Activated CD4-positive, alpha-beta T cell treated with anti-CD3 and anti-CD28 coated beads, Interleukin-2, amount 10 ng/mL, durations not matched to agents 7 days and 5 days (primary cell): ENCODE results near the gene MAMDC2. TPM values are rescaled to one million over a fixed set of nuclear protein-coding genes. Genes with fewer than 3 reads are reported as not detected.

Source experiments
- CTCF ChIA-PET: fragments of 350-600 bp; sonication (Branson Sonifier 250); formaldehyde crosslinking; loops from one replicate; lab custom pipeline; 2021; ENCODE audit warnings: antibody characterized with exemption; lab: Charles Lee
- POLR2A ChIA-PET: fragments of 350-600 bp; sonication (Branson Sonifier 250); formaldehyde crosslinking; loops from one replicate; lab custom pipeline; 2021; ENCODE audit warnings: antibody characterized with exemption; lab: Charles Lee
- DNase-seq: peaks from one replicate; pipeline ENCODE4 v3.0.0-alpha.2; 2020
- H3K27ac Mint-ChIP-seq: one replicate; pipeline ENCODE4 v1.8.0; 2021; ENCODE audit warnings: mild to moderate bottlenecking, moderate library complexity, mixed read lengths
- H3K27me3 Mint-ChIP-seq: one replicate; pipeline ENCODE4 v1.8.0; 2021; ENCODE audit warnings: mixed read lengths
- H3K36me3 Mint-ChIP-seq: one replicate; pipeline ENCODE4 v1.8.0; 2021; ENCODE audit warnings: low read depth, mixed read lengths
- H3K4me1 Mint-ChIP-seq: one replicate; pipeline ENCODE4 v1.8.0; 2021; ENCODE audit warnings: mixed read lengths
- H3K4me3 Mint-ChIP-seq: one replicate; pipeline ENCODE4 v1.8.0; 2021; ENCODE audit warnings: mild to moderate bottlenecking, moderate library complexity, mixed read lengths
- H3K9me3 Mint-ChIP-seq: one replicate; pipeline ENCODE4 v1.8.0; 2021; ENCODE audit warnings: mixed read lengths
- total RNA-seq, 2 experiments: library from RNA; stranded (reverse); gene quantifications; one replicate each; pipeline ENCODE4 v1.2.3, GENCODE V29; 2021

Gene MAMDC2
- total RNA-seq, 2 experiments from 2014 or later, result not detected

- H3K4me1 Mint-ChIP-seq, result no peaks in the 10 kb centered on the region
- POLR2A ChIA-PET, result no interaction called here
- no peaks in the 10 kb centered on the region for H3K9me3 Mint-ChIP-seq
- DNase-seq, result no peak
- peaks cover 9% of the 10 kb centered on the region for H3K27me3 Mint-ChIP-seq
- no peaks in the 10 kb centered on the region for H3K36me3 Mint-ChIP-seq
- H3K4me3 Mint-ChIP-seq, result no peak overlapping the region
- CTCF ChIA-PET, result no interaction called here
- H3K27ac Mint-ChIP-seq, result no peak overlapping the region
These were observed 98.5 kb downstream of the MAMDC2 start for GRCh38 chr9:70142101-70142500.

GRCh38 chr9:70143394-70144130 is 99.9 kb downstream of the MAMDC2 start:
- DNase-seq, result no peak
- POLR2A ChIA-PET, result no interaction called here
- H3K27ac Mint-ChIP-seq, result no peak overlapping the region
- H3K4me1 Mint-ChIP-seq, result no peaks in the 10 kb centered on the region
- no peaks in the 10 kb centered on the region for H3K9me3 Mint-ChIP-seq
- CTCF ChIA-PET, result interaction anchor here (0.6 to 1.2 kb wide), 2 partner anchors 11 to 22 kb away, joined by 3 read pairs; no protein-coding TSS in a partner anchor
- no peak overlapping the region for H3K4me3 Mint-ChIP-seq
- H3K36me3 Mint-ChIP-seq, result no peaks in the 10 kb centered on the region
- H3K27me3 Mint-ChIP-seq, result peaks cover 1% of the 10 kb centered on the region

GRCh38 chr9:70144131-70144503 is 100.5 kb downstream of the MAMDC2 start:
- no peak overlapping the region for H3K27ac Mint-ChIP-seq
- no peak for DNase-seq
- H3K4me3 Mint-ChIP-seq, result no peak overlapping the region
- H3K4me1 Mint-ChIP-seq, result no peaks in the 10 kb centered on the region
- H3K9me3 Mint-ChIP-seq, result no peaks in the 10 kb centered on the region
- POLR2A ChIA-PET, result no interaction called here
- CTCF ChIA-PET, result interaction anchor here (0.6 to 1.2 kb wide), 2 partner anchors 10 to 22 kb away, joined by 3 read pairs; no protein-coding TSS in a partner anchor
- H3K27me3 Mint-ChIP-seq, result no peaks in the 10 kb centered on the region
- H3K36me3 Mint-ChIP-seq, result no peaks in the 10 kb centered on the region

GRCh38 chr9:70145981-70146380 is 102.3 kb downstream of the MAMDC2 start:
- Mint-ChIP-seq H3K27ac (no peak overlapping the region), H3K36me3 (no peaks in the 10 kb centered on the region), H3K4me1 (no peaks in the 10 kb centered on the region), H3K9me3 (no peaks in the 10 kb centered on the region), H3K27me3 (no peaks in the 10 kb centered on the region), H3K4me3 (no peak overlapping the region)
- ChIA-PET POLR2A (no interaction called here), CTCF (no interaction called here)
- DNase-seq, result no peak

- Mint-ChIP-seq H3K4me3 (no peak overlapping the region), H3K36me3 (no peaks in the 10 kb centered on the region), H3K27me3 (no peaks in the 10 kb centered on the region), H3K9me3 (no peaks in the 10 kb centered on the region), H3K27ac (no peak overlapping the region), H3K4me1 (no peaks in the 10 kb centered on the region)
- ChIA-PET CTCF (no interaction called here), POLR2A (no interaction called here)
- no peak for DNase-seq
These were observed 103.5 kb downstream of the MAMDC2 start for GRCh38 chr9:70147196-70147595.

GRCh38 chr9:70147651-70148050 is 104.0 kb downstream of the MAMDC2 start:
- CTCF ChIA-PET, result no interaction called here
- POLR2A ChIA-PET, result no interaction called here
- H3K36me3 Mint-ChIP-seq, result no peaks in the 10 kb centered on the region
- DNase-seq, result no peak
- no peaks in the 10 kb centered on the region for H3K9me3 Mint-ChIP-seq
- H3K4me1 Mint-ChIP-seq, result no peaks in the 10 kb centered on the region
- H3K4me3 Mint-ChIP-seq, result no peak overlapping the region
- no peak overlapping the region for H3K27ac Mint-ChIP-seq
- no peaks in the 10 kb centered on the region for H3K27me3 Mint-ChIP-seq

- no peaks in the 10 kb centered on the region for H3K4me1 Mint-ChIP-seq
- no peak overlapping the region for H3K4me3 Mint-ChIP-seq
- H3K27ac Mint-ChIP-seq, result no peak overlapping the region
- no peaks in the 10 kb centered on the region for H3K36me3 Mint-ChIP-seq
- ChIA-PET POLR2A (no interaction called here), CTCF (no interaction called here)
- DNase-seq, result no peak
- peaks cover 16% of the 10 kb centered on the region for H3K27me3 Mint-ChIP-seq
- no peaks in the 10 kb centered on the region for H3K9me3 Mint-ChIP-seq
These were observed 108.7 kb downstream of the MAMDC2 start for GRCh38 chr9:70152350-70152749.

- H3K4me3 Mint-ChIP-seq, result no peak overlapping the region
- H3K36me3 Mint-ChIP-seq, result no peaks in the 10 kb centered on the region
- peaks cover 16% of the 10 kb centered on the region for H3K27me3 Mint-ChIP-seq
- ChIA-PET POLR2A (no interaction called here), CTCF (no interaction called here)
- no peak overlapping the region for H3K27ac Mint-ChIP-seq
- no peaks in the 10 kb centered on the region for H3K4me1 Mint-ChIP-seq
- no peak for DNase-seq
- no peaks in the 10 kb centered on the region for H3K9me3 Mint-ChIP-seq
These were observed 113.1 kb downstream of the MAMDC2 start for GRCh38 chr9:70156729-70157128.

GRCh38 chr9:70159630-70160029 is 116.0 kb downstream of the MAMDC2 start:
- H3K36me3 Mint-ChIP-seq, result no peaks in the 10 kb centered on the region
- H3K4me1 Mint-ChIP-seq, result no peaks in the 10 kb centered on the region
- no peak overlapping the region for H3K4me3 Mint-ChIP-seq
- peaks cover 16% of the 10 kb centered on the region for H3K27me3 Mint-ChIP-seq
- no peak overlapping the region for H3K27ac Mint-ChIP-seq
- ChIA-PET CTCF (no interaction called here), POLR2A (no interaction called here)
- DNase-seq, result no peak
- H3K9me3 Mint-ChIP-seq, result peaks cover 2% of the 10 kb centered on the region

- POLR2A ChIA-PET, result no interaction called here
- CTCF ChIA-PET, result no interaction called here
These were observed 117.3 kb downstream of the MAMDC2 start for GRCh38 chr9:70160686-70161600.

GRCh38 chr9:70165006-70165602 is 121.5 kb downstream of the MAMDC2 start:
- POLR2A ChIA-PET, result no interaction called here
- Mint-ChIP-seq H3K27me3 (peaks cover 2% of the 10 kb centered on the region), H3K4me1 (no peaks in the 10 kb centered on the region), H3K27ac (no peak overlapping the region), H3K36me3 (no peaks in the 10 kb centered on the region), H3K4me3 (no peak overlapping the region), H3K9me3 (peaks cover 2% of the 10 kb centered on the region)
- CTCF ChIA-PET, result no interaction called here
- DNase-seq, result no peak

More at GRCh38 chr9:70160686-70161600, 117.3 kb downstream of the MAMDC2 start:
- Mint-ChIP-seq H3K9me3 (peaks cover 2% of the 10 kb centered on the region), H3K4me3 (no peak overlapping the region), H3K27ac (no peak overlapping the region), H3K27me3 (peaks cover 5% of the 10 kb centered on the region), H3K36me3 (no peaks in the 10 kb centered on the region), H3K4me1 (no peaks in the 10 kb centered on the region)
- no peak for DNase-seq

GRCh38 chr9:70168521-70168920 is 124.9 kb downstream of the MAMDC2 start:
- ChIA-PET POLR2A (no interaction called here), CTCF (interaction anchor here (1.1 kb wide), 1 partner anchor 12 kb away, joined by 3 read pairs; no protein-coding TSS in a partner anchor)
- Mint-ChIP-seq H3K27ac (no peak overlapping the region), H3K9me3 (no peaks in the 10 kb centered on the region), H3K27me3 (peaks cover 2% of the 10 kb centered on the region), H3K4me3 (no peak overlapping the region), H3K36me3 (no peaks in the 10 kb centered on the region), H3K4me1 (no peaks in the 10 kb centered on the region)
- no peak for DNase-seq

- CTCF ChIA-PET, result interaction anchor here (1.1 kb wide), 1 partner anchor 11 kb away, joined by 3 read pairs; no protein-coding TSS in a partner anchor
- no peaks in the 10 kb centered on the region for H3K4me1 Mint-ChIP-seq
These were observed 125.6 kb downstream of the MAMDC2 start for GRCh38 chr9:70169222-70169621.

More at GRCh38 chr9:70169222-70169621, 125.6 kb downstream of the MAMDC2 start:
- POLR2A ChIA-PET, result no interaction called here
- DNase-seq, result no peak
- Mint-ChIP-seq H3K36me3 (no peaks in the 10 kb centered on the region), H3K9me3 (no peaks in the 10 kb centered on the region), H3K27ac (no peak overlapping the region), H3K27me3 (peaks cover 2% of the 10 kb centered on the region), H3K4me3 (no peak overlapping the region)
